DOHH2 (cell line): ENCODE data around the gene MAP3K10.

Experiments
- H3F3A ChIP-seq: fragments of 200-600 bp; sonication (generic), shearing (Covaris generic); 2 replicates; pipeline ENCODE4 v1.6.0; 2016; ENCODE audit warnings: antibody characterized with exemption, mild to moderate bottlenecking; ENCODE audit not compliant: control insufficient read depth, insufficient read depth
- H3K27ac ChIP-seq: fragments of 200-600 bp; sonication (generic); 2 replicates; pipeline ENCODE4 v1.5.1; 2014; ENCODE audit warnings: low read depth, mild to moderate bottlenecking, low read length, moderate library complexity
- H3K27me3 ChIP-seq: fragments of 200-600 bp; sonication (generic); 2 replicates; pipeline ENCODE4 v1.6.1; 2014; ENCODE audit warnings: mild to moderate bottlenecking, low read length, mixed read lengths; ENCODE audit not compliant: control insufficient read depth
- H3K36me3 ChIP-seq: fragments of 200-600 bp; sonication (generic); 2 replicates; pipeline ENCODE4 v1.6.1; 2014; ENCODE audit warnings: mild to moderate bottlenecking, low read length, moderate library complexity, mixed read lengths; ENCODE audit not compliant: control insufficient read depth
- H3K4me1 ChIP-seq: fragments of 200-600 bp; sonication (generic); 2 replicates; pipeline ENCODE4 v1.6.1; 2014; ENCODE audit warnings: mild to moderate bottlenecking, low read length, mixed read lengths; ENCODE audit not compliant: control insufficient read depth
- H3K4me2 ChIP-seq: fragments of 200-600 bp; sonication (generic); 2 replicates; pipeline ENCODE4 v1.6.0; 2014; ENCODE audit warnings: mild to moderate bottlenecking, low read length, moderate library complexity
- H3K4me3 ChIP-seq: fragments of 200-600 bp; sonication (generic); 2 replicates; pipeline ENCODE4 v1.5.1; 2014; ENCODE audit warnings: mild to moderate bottlenecking, low read length, mixed read lengths
- H3K79me2 ChIP-seq: fragments of 200-600 bp; sonication (generic); 2 replicates; pipeline ENCODE4 v1.6.1; 2014; ENCODE audit warnings: mild to moderate bottlenecking, low read length, mixed read lengths; ENCODE audit not compliant: control insufficient read depth
- H3K9me2 ChIP-seq: fragments of 200-600 bp; sonication (generic); replicated peaks from 2 replicates; pipeline ENCODE4 v1.6.1; 2014; ENCODE audit warnings: mild to moderate bottlenecking, low read length, mixed read lengths; ENCODE audit not compliant: control insufficient read depth
- H3K9me3 ChIP-seq: fragments of 200-600 bp; sonication (generic); 2 replicates; pipeline ENCODE4 v1.6.1; 2014; ENCODE audit warnings: antibody characterized with exemption, low read length, mixed read lengths; ENCODE audit not compliant: control insufficient read depth, insufficient read depth
- H4K20me1 ChIP-seq: fragments of 200-600 bp; sonication (generic); 2 replicates; pipeline ENCODE4 v1.6.0; 2014; ENCODE audit warnings: low read depth, mild to moderate bottlenecking, antibody characterized with exemption, low read length, moderate library complexity; ENCODE audit not compliant: control insufficient read depth, insufficient read depth
- CTCF ChIP-seq: fragments of 200-600 bp; sonication (generic); IDR thresholded peaks from one replicate; pipeline ENCODE4 v1.5.1; 2014; ENCODE audit warnings: antibody characterized with exemption, mild to moderate bottlenecking, low read depth, low read length; ENCODE audit not compliant: poor library complexity, severe bottlenecking
- EZH2phosphoT487 ChIP-seq: fragments of 200-600 bp; sonication (generic); IDR thresholded peaks from 2 replicates; pipeline ENCODE4 v1.6.1; 2017; ENCODE audit warnings: borderline replicate concordance, mild to moderate bottlenecking, antibody characterized with exemption, low read length, moderate library complexity, mixed read lengths

Gene MAP3K10

GRCh38 chr19:40236366-40236765 is 45.1 kb downstream of the MAP3K10 start:
- no peaks in the 10 kb centered on the region for H3F3A ChIP-seq
- no peaks in the 10 kb centered on the region for H3K9me2 ChIP-seq
- no peaks in the 10 kb centered on the region for H3K9me3 ChIP-seq
- no peaks in the 10 kb centered on the region for H4K20me1 ChIP-seq
- no peaks in the 10 kb centered on the region for H3K4me1 ChIP-seq
- H3K27ac ChIP-seq = no peak overlapping the region
- H3K4me2 ChIP-seq = no peak overlapping the region
- H3K27me3 ChIP-seq = no peaks in the 10 kb centered on the region
- peaks cover 46% of the 10 kb centered on the region for H3K36me3 ChIP-seq
- no peaks in the 10 kb centered on the region for H3K79me2 ChIP-seq
- TF ChIP-seq EZH2phosphoT487 (no peak), CTCF (no peak)
- H3K4me3 ChIP-seq = no peak overlapping the region

- Histone ChIP-seq H3K4me3 (no peak overlapping the region), H3K9me2 (no peaks in the 10 kb centered on the region), H3K27me3 (no peaks in the 10 kb centered on the region), H3K4me2 (no peak overlapping the region), H3K4me1 (no peaks in the 10 kb centered on the region), H3K27ac (no peak overlapping the region), H3F3A (no peaks in the 10 kb centered on the region), H3K36me3 (peaks cover 54% of the 10 kb centered on the region), H3K79me2 (no peaks in the 10 kb centered on the region), H3K9me3 (no peaks in the 10 kb centered on the region), H4K20me1 (no peaks in the 10 kb centered on the region)
- TF ChIP-seq CTCF = no peak
- no peak for TF ChIP-seq EZH2phosphoT487
These were observed 46.6 kb downstream of the MAP3K10 start for GRCh38 chr19:40237791-40238190.

GRCh38 chr19:40238775-40239174 is 47.5 kb downstream of the MAP3K10 start:
- no peaks in the 10 kb centered on the region for H3F3A ChIP-seq
- no peaks in the 10 kb centered on the region for H3K27me3 ChIP-seq
- no peaks in the 10 kb centered on the region for H3K9me2 ChIP-seq
- H3K79me2 ChIP-seq = no peaks in the 10 kb centered on the region
- no peak for TF ChIP-seq CTCF
- H3K4me2 ChIP-seq = no peak overlapping the region
- no peaks in the 10 kb centered on the region for H3K9me3 ChIP-seq
- no peak overlapping the region for H3K27ac ChIP-seq
- H3K4me1 ChIP-seq = no peaks in the 10 kb centered on the region
- H3K36me3 ChIP-seq = peaks cover 54% of the 10 kb centered on the region
- no peaks in the 10 kb centered on the region for H4K20me1 ChIP-seq
- no peak overlapping the region for H3K4me3 ChIP-seq
